HepG2 (cell line): ENCODE data around the gene LY6G5B. TPM values are rescaled to one million over a fixed set of nuclear protein-coding genes. Genes with fewer than 3 reads are reported as not detected.

ENCODE experiments used
- ATAD3A ChIP-seq: sonication (generic); formaldehyde crosslinking; IDR thresholded peaks from 2 replicates; pipeline ENCODE4 v1.4.0; 2020; ENCODE audit warnings: missing genetic modification reagents
- ETV6 ChIP-seq: sonication (generic); formaldehyde crosslinking; conservative IDR thresholded peaks from 2 replicates; pipeline ENCODE4 v1.4.0; 2020; ENCODE audit warnings: missing genetic modification reagents
- FOXC1 ChIP-seq: sonication (generic); formaldehyde crosslinking; IDR thresholded peaks from 2 replicates; pipeline ENCODE4 v1.8.0; 2022; ENCODE audit warnings: mild to moderate bottlenecking, missing genetic modification reagents, borderline replicate concordance
- KDM4B ChIP-seq: sonication (generic); formaldehyde crosslinking; IDR thresholded peaks from 2 replicates; pipeline ENCODE4 v1.4.0; 2020; ENCODE audit warnings: missing genetic modification reagents
- TCF12 ChIP-seq, 2 experiments: fragments of 450-650 bp in 1 of 2; sonication (generic) in 1 of 2; formaldehyde crosslinking in 1 of 2; IDR thresholded peaks; 2 replicates each; pipeline versions ENCODE4 v1.6.1 to v1.8.0; 2017 to 2022; ENCODE audit warnings: antibody characterized with exemption in 1 of 2, mild to moderate bottlenecking in 1 of 2, missing genetic modification reagents in 1 of 2, moderate library complexity in 1 of 2
- ZNF160 ChIP-seq: sonication (generic); formaldehyde crosslinking; IDR thresholded peaks from 2 replicates; pipeline ENCODE4 v1.8.0; 2022; ENCODE audit warnings: mild to moderate bottlenecking, inconsistent platforms, missing genetic modification reagents
- ZNF343 ChIP-seq: sonication (generic); formaldehyde crosslinking; IDR thresholded peaks from 2 replicates; pipeline ENCODE4 v1.4.0; 2020; ENCODE audit warnings: mild to moderate bottlenecking, missing genetic modification reagents
- ZNF350 ChIP-seq: sonication (generic); formaldehyde crosslinking; IDR thresholded peaks from 2 replicates; pipeline ENCODE4 v1.4.0; 2020; ENCODE audit warnings: mild to moderate bottlenecking, low read depth, missing genetic modification reagents, borderline replicate concordance
- ZNF788 ChIP-seq: sonication (generic); formaldehyde crosslinking; IDR thresholded peaks from 2 replicates; pipeline ENCODE4 v1.5.0; 2020; ENCODE audit warnings: mild to moderate bottlenecking, missing genetic modification reagents, borderline replicate concordance
- polyA plus RNA-seq, 8 experiments: library from polyadenylated mRNA; depleted of rRNA in 3 of 8; stranded (reverse) in 7 of 8; unstranded in 1 of 8; fragments of >200 nt; fragmentation: Illumina TruSeq in 4 of 8; extraction: Trizol in 4 of 8; gene quantifications; 2 replicates each; pipeline versions ENCODE4 v1.2.1 to v1.2.3, GENCODE V29; 2011 to 2016; ENCODE audit warnings: low read depth in 4 of 8, missing spikeins in 1 of 8, mixed read lengths in 1 of 8; ENCODE audit not compliant: insufficient read depth in 1 of 8
- total RNA-seq, 5 experiments: library from RNA; depleted of rRNA; stranded (reverse); fragments of >200 nt; fragmentation: Illumina TruSeq; extraction: Trizol; gene quantifications; 2 replicates each; pipeline ENCODE4 v1.2.3, GENCODE V29; 2016; ENCODE audit warnings: low read depth in 1 of 5
- TF ChIP-seq, protein P1 (sequence below): IDR thresholded peaks from 2 replicates; pipeline ENCODE4 v1.6.1; 2018; ENCODE audit warnings: missing genetic modification reagents, mild to moderate bottlenecking, missing compliant biosample characterization
- TF ChIP-seq, protein P2 (sequence below): sonication (generic); formaldehyde crosslinking; IDR thresholded peaks from 2 replicates; pipeline ENCODE4 v1.5.0; 2020; ENCODE audit warnings: missing genetic modification reagents
- TF ChIP-seq, protein P3 (sequence below): sonication (generic); formaldehyde crosslinking; IDR thresholded peaks from 2 replicates; pipeline ENCODE4 v1.5.0; 2020; ENCODE audit warnings: mild to moderate bottlenecking, missing genetic modification reagents

LY6G5B gene
- total and polyA plus RNA-seq, 2 of the 13 experiments (the other 11 are each of a cell fraction or from before 2014, with no cell fraction given): 7.8 to 15.7 TPM

DNA sequence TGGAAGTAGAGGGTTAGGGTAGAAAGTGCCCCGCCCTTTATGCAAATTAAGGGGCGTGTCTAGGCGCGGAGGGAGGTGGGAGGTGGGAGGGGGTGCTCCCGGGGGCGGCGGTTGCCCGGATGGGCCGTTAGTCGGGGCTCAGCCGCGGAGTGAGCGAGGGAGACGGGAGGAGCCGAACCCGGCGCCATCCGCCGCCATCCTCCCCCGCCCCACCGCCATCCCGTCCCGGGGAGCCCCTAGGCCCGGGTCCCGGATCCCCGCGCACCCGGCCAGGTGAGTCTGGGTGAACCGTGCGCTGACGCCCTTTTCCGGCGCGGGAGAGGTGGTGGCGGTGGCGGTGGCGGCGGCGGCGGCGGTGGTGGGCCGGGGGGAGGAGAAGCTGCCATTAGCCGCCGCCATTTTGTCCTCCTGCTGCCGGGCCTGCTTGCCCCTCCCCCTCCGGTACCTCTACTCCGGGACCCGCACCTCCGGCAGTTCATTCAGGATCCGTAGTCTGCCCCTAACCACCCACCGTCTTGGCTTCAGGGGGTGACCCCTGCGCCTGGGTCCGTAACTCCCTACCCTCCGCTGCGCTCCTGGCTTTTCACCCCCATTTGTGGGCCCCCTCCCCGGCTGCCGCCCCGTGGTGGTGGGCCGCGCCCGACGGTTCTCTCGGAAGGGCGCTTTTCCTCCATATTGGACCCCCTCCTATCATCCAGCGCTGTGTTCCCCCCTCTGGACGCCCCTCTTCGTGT is 49.0 kb upstream of the LY6G5B start, which contains the start of gene PRRC2A (continued):
- TF ChIP-seq ATAD3A (CRISPR knock-in tag) (no peak), KDM4B (CRISPR knock-in tag) (peak; percentile 55; the same call in 1 of the 2 replicates), ZNF160 (CRISPR knock-in tag) (peak; percentile 74; the same call in 1 of the 2 replicates), ETV6 (CRISPR knock-in tag) (peak; percentile 45; the same call in 1 of the 2 replicates), ZNF788 (CRISPR knock-in tag) (peak; percentile 73; the same call in 1 of the 2 replicates), ZNF343 (CRISPR knock-in tag) (no peak), ZNF350 (CRISPR knock-in tag) (0 out of 2 replicates have a peak, but pooled peaks have one; percentile 32), TCF12 (IDR thresholded peaks at IDR 0.05) (no peak), TCF12 (CRISPR knock-in tag; IDR thresholded peaks at IDR 0.05) (peak; percentile 81; the same call in 1 of the 2 replicates), FOXC1 (no peak)
- TF ChIP-seq, protein P1, sequence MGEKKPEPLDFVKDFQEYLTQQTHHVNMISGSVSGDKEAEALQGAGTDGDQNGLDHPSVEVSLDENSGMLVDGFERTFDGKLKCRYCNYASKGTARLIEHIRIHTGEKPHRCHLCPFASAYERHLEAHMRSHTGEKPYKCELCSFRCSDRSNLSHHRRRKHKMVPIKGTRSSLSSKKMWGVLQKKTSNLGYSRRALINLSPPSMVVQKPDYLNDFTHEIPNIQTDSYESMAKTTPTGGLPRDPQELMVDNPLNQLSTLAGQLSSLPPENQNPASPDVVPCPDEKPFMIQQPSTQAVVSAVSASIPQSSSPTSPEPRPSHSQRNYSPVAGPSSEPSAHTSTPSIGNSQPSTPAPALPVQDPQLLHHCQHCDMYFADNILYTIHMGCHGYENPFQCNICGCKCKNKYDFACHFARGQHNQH: peak; percentile 85
- TF ChIP-seq, protein P2, sequence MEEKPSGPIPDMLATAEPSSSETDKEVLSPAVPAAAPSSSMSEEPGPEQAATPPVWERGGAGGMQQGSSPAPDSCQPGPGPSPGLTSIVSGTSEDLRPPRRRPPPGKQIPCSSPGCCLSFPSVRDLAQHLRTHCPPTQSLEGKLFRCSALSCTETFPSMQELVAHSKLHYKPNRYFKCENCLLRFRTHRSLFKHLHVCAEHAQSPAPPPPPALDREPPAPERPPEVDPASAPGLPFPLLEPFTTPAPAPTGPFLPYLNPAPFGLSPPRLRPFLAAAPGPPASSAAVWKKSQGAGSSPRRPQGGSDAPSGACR: no peak
- TF ChIP-seq, protein P3, sequence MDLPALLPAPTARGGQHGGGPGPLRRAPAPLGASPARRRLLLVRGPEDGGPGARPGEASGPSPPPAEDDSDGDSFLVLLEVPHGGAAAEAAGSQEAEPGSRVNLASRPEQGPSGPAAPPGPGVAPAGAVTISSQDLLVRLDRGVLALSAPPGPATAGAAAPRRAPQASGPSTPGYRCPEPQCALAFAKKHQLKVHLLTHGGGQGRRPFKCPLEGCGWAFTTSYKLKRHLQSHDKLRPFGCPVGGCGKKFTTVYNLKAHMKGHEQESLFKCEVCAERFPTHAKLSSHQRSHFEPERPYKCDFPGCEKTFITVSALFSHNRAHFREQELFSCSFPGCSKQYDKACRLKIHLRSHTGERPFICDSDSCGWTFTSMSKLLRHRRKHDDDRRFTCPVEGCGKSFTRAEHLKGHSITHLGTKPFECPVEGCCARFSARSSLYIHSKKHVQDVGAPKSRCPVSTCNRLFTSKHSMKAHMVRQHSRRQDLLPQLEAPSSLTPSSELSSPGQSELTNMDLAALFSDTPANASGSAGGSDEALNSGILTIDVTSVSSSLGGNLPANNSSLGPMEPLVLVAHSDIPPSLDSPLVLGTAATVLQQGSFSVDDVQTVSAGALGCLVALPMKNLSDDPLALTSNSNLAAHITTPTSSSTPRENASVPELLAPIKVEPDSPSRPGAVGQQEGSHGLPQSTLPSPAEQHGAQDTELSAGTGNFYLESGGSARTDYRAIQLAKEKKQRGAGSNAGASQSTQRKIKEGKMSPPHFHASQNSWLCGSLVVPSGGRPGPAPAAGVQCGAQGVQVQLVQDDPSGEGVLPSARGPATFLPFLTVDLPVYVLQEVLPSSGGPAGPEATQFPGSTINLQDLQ (CRISPR knock-in tag): peak; percentile 66; the same call in 1 of the 2 replicates
- TF ChIP-seq, all 625 proteins: peak for 233
